Stimulated activated CD4-positive, alpha-beta T cell treated with anti-CD3 and anti-CD28 coated beads, Interleukin-12 subunit alpha, Interleukin-12 subunit beta, amount 100 ng/mL, for 4 hours (primary cell): Measurements from ENCODE around the gene KIRREL3.

Experiments used
- DNase-seq: peaks from one replicate; pipeline ENCODE4 v3.0.0-alpha.2; 2020

Gene KIRREL3

DNA sequence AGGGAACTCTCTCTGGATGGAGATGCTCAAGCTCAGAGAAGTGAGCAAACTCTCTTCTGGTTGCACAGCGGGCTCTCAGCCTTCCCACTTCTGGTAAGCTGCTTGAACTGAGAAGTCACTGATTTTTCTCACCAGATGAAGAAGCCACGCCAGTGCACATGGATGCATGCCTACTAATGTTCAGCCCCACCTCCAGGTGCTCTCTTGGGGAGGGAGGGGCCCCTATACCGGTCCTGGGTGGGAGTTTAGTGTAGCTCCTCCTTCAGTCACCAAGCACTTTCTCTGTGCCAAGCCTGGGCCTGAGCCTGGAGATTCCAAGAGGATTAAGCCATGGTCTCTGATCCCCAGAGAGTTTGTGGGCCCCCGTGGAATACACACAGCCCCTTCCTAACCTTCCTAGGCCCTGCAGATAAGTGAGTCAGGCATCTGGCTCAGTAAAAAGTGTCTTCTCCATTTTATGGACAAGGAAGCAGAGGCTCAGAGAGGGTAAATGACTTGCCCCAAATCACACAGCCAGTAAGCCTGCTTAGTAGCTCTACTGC is 502.9 kb downstream of the KIRREL3 start:
- no peak for DNase-seq

DNA sequence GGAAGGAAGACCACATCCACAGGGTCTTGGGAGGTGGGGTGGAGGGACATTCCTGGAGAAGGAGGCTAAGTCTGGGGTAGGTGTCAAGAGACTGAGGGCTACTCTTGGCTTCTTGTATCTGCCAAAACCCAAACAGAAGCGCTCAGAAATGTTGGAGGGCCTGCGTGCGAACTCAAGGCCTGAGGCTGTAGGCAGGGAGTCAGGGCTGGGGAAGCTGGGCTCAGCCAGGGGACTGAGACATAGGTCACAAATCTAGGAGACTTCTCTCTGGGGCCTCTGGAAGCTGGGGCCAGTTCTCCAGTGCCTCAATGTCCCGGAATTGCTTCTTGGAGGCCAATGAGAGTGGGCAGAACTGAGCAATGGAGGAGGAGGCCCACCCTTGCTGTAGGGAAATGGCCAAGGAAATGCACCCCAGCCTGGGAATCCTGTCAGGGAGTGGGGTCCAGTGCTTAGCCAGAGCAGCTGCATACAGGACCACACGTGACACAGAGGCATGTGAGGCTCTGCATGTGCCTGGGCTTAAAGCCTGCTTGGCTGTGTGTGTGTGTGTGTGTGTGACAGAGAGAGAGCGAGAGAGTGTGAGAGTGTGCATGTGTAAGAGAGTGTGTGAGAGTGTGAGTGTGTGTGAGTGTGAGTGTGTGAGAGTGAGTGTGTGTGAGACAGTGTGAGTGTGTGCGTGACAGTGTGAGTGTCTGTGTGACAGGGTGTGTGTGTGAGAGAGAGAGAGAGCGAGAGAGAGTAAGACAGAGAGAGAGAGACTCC is 503.8 kb downstream of the KIRREL3 start:
- DNase-seq = no peak

DNA sequence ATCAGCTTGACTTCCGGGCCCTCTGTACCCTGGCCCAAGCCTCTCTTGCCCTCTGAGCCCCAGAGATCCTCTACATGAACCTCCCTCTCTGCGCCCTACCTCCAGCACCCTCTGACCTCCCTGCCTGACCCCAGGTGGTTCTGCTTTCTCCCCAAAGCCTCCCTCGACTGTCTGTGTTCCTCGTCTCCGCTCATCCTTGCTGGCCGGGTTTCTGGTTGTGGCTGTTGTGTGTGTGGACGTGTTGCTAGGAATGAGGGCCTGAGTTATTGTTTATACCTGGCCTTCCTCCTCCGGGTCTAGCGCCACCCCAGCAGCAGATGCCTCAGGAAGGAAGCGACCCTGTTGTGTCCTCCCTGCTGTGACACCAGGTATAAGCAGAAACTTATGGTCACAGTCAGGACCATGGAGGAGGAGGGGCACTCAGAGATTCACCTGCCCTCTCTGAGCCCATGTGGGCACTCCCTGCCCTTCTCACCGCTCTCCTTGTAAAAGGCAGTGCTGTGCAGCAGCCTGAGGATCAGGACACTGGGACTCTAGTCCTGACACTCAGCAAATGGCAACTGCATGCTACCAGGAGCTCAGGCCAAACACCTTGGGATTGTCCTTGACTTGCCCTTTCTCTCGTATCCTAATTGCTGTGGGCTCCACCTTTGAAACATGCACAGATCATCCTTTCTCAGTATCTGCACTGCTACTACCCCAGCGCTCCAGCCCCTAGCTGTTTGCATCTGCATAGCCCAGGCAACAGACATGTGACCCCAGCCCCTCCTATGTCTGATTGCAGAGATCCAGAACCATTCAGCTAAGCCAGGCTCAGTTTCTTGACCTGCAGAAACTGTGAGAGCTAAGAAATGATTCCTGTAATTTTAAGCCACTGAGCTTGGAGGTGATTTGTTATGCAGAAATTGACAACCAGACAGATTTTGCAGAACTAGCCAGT is 505.0 kb downstream of the KIRREL3 start:
- no peak for DNase-seq

DNA sequence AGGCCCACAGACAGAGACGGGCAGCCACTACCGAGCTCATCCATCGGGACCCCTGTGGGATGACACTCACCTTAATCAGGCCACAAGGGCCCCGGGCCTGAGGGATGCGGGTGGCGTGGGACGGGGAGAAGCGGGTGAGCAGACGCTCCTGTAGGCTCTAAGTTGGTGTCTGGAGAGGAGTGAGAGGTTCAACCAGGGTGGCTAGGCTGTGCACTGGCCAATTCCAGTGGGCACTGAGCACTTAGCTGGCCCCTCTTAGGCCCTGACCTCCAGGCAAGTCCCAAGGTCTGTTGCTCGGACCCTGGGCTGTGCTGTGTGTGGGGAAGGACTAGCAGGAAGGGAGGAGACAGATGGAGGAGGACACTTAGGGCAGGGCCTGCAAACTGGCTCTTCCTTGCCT is 505.7 kb downstream of the KIRREL3 start:
- no peak for DNase-seq

DNA sequence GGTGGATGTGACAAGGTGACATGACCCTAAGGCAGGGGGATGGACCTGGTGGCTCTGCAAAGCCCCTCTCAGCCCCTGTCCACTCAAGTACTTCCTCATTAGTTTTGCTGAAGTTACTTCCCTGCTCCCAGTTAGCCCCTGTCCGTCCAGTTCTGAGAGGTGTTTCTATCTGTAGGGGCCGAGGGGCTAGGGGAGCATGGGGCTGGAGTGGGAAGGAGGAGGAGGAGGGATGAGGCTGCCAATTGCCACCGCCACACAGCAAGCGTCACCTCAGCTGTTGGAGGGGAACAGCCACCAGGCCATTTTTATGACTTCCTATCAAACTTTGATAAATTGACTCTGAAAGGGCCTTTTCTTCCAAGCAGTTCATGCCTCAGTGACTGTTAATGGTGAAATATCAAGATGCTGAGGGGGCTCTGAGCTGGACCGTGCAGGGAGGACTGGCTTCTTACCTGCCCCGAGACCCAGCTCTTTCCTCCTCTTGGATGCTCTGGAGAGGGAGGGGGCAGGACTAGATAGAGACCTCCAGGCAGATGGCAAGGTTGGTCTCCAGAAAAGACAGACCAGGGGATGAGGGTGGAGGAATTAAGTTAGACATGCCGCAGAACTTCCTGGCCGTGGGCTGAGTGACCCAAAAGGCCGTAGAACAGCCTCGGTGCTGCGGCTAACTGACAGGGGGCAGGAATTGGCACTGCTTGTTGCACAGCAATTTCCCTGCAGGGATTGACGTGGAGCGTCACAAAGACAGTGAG is 508.1 kb downstream of the KIRREL3 start:
- DNase-seq = no peak

DNA sequence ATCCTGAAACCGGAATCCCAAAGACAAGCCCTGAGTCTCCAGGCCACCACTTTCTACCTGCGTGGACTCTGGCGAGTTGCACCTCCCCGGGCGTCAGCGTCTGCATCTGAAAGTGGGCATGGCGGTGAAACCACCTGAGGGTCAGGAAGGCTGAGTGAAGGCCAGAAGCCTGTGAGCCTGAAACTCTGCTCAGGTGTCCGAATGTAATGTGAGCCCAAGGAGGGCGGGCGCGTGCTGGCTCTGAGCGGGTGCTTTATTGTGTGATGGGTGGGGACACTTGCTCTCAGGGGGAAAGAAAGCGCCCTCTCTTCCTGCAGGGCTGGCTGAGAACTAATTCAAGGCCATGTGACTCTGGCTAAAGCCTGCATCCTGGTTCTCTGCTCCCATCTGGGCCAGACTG is 509.5 kb downstream of the KIRREL3 start:
- DNase-seq = no peak

DNA sequence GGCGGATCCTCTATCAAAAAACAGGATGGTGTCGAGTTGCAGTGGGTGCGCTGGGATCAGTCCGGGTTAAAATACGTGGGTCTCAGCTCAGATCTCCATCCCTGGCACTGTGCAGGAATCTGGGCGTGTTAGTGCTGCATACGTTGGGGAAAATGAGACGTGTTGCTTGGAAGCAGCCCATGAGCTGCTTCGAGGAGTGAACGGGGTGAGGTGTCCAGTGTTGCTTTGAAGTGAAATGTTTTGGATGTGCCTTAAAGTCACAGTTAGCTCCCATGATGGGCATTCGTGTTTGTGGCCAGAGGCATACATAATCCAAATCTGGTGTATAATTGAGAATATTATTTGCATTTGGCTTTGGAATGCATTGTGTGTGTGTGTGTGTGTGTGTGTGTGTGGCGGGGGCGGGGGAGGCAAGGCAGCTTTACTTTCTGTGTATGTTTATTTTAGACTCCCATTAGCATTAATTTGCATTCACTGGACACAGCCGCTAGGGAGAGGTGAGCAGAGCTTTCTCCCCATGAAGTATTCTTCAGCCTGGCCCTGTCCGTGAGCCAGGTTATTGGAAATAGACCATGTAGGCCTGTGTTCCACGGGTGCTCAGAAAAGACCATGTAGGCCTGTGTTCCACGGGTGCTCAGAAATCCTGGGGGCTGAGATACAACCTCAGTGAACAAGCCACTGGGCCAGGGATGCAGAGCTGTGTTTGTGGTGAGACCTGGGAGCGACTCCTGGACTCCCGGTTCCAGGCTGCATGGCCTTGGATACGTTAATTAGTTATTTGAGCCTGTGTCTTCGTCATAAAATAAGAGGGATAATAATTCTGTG is 510.5 kb downstream of the KIRREL3 start:
- DNase-seq = no peak

DNA sequence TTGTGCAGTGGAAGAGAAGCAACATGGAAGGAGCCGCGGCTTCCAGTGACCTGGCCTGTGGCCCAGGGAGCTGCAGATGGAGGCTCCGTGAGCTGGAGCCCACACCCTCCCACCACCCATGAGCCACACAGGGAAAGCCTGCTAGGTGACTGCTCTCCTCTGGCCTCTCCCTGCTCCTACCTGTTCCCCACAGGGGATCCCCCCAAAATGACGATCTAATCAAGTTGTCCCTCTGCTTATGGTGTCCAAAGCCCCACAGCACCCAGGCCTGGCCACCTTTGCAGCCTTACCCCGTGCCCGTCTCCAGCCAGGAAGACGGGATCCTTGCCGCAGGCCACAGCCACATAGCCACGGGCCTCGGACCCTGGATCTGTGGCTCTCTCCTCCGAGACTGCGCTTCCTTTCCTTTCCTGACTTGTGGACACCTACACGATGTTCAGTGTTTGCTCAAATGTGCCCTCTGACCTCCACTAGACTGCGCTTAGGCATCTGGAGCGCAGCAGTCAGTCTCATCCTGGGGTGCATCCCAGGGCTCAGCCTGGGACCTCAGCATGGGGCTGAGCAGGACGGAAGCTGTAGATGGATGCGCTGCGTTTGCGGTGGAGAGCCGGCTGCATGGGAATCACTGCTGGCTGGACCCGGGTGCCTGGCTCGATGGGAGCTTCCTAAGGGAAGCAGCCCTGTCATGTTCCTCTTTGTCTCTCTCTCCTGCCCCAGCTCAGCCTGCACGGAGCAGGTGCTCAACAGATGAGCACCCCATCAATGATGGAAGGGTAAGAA is 511.8 kb downstream of the KIRREL3 start:
- no peak for DNase-seq

DNA sequence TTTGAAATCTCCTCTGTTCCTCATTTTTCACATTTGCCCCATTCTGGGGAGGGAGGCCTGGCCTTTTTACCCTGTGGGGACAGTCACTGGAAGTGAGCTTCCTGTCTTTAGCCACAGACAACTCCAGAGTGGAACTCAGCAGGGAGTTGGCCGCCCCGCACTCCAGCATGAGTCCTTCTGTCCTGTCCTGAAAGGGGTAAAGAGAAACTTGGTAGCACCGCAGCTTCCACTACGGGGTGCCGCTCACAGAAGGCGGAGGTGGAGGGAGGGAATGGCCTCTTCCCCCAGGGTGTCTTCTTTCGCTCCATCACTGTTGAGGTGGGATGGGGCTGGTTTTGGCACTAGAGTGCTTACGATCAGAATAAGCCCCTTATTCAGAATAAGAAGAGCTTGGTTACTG is 512.9 kb downstream of the KIRREL3 start:
- no peak for DNase-seq

DNA sequence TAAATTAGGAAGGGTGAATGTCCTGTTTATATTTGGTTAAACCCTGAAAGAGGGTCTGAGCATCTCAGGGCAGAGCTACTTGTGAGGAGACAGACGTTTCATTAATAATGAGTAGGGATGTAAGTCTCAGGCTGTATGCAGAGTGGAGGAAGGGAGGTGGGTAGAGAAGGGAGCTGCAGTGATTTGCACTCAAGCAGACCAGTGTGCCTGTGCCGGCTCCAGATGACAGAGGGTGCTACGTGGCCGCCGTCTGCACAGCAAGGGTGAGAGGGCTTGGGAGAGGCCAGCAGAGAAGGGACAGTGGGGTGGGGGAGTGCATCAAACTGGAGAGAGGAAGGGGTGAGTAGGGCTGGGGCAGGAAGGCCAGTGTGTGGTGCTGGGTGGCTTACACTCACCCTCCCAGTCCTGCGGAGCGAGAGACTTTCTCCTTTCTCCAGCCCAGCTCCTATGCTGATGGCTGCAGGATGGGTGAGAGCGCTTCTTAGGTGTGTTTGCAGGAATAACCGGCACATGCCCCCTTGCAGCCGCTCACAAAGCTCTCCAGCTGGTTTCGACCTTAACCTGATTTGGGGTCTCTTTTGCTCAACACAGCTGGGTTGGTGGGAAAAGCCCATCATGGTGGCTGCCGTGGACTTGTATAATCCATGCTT is 514.5 kb downstream of the KIRREL3 start:
- DNase-seq = no peak

DNA sequence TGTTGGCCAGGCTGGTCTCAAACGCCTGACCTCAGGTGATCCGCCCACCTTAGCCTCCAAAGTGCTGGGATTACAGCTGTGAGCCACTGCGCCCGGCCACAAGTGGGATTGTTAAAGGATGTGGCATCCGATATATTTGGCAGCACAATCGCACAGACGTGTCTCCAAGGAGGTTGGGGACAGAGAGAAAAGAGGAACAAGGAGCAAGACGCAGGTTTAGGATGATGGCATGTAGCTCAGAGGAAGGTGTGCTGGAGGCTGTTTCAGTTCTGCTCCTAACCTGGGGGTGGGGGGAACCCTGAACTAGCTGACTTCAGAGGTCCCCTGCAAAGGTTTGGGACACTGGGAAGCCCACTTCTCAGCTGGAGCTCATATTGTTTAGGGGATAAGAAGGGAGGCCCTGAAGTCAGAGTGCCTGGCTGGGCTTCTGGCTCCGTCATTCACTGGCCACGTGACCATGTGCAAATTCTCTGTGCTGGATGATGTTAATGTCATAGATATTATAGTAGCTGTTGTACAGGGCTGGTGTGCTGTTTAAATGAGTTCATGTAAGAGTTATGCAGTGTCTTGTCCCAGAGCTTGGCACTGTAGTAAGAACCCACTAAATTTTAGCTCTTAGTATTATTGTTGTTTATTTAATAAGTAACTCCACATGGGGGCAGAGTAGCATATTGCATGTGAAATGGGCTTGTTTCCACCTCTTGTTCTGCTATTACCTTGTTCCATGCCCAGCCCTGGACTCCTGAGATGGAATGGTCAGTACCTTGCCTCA is 515.4 kb downstream of the KIRREL3 start:
- DNase-seq = no peak

DNA sequence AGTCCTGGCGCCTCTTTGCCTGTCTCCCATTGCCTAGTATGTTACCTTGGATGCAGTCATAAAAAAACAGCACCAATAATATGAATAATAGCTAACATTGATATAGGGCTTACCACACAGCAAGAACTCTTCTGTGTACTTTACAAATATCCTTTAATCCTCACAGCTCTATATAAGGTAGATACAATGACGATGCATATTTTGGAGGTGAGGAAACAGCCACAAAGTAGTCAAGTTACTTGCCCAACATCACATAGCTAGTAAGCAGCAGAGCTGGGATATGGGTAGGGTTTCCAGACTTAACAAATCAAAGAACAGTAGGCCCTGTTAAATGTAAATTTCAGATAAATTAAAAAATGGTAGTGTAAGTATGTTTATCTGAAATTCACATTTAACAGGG is 516.3 kb downstream of the KIRREL3 start:
- no peak for DNase-seq

DNA sequence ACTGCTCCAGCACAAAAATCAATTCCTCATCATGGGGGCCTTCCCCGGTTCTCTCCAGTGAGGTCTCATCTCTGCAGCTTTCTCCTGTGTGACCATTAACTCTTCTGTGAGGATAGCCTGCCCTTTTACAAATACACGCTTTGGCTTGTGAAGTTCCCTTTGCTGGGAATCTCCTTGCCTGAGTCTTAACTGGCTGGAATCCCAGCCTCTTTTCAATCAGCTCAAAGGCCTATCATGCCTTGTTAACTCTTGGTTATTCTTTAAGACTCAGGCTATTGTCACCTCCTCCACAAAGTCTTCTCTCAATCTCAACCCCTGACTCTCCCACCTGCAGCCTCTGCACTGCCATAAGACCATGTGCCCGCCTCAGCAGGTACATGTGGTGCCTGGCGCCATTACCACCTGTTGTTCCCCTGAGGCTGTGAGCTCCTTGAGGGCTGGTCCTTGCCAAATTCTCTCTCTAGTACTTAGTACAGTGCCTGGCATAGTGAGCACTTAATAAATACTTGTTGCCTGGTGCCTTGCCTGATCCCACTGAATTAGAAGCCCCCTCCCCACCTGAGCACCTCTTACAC is 516.9 kb downstream of the KIRREL3 start:
- DNase-seq = no peak

DNA sequence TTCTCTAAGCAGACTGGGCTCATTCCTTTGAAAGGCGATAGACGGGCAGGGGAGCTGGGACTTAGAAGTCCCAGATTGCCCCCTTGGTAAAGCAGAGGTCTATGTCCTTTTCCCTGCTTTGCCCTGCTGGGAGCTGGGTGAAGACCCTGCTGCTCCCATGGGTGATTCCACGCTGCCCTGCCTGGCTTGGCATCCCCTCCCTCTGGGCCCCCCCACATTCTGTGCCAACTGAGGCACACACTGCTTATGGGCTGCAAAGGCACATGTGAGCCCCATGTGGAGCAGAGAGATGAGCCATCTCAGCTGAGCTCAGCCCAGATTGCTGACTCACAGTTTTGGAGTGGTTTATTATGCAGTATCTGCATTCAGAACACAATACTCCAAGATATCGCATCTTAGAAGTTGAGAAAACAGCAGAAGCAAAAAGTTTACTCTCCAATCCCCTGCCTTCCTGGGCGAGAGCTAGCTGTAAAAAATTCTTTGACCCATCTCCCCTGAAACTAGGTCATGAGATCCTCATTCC is 517.9 kb downstream of the KIRREL3 start:
- no peak for DNase-seq

DNA sequence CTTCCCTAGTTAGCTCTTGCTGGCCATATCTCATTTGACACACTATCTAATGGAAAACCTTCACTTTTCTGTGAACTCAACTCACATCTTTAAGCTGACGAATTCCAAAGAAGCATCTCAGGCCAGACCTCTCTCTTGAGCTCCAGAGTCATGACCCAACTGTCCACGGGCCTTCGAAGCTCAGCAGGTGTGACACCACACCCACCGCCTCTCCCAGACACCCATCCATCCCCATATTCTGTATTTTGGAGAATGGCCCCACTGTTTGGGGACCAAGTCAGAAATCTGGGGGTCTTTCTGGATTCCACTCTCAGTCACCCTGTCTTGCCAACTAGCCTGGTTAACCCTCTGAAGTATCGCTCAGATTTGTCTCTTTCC is 519.3 kb downstream of the KIRREL3 start:
- no peak for DNase-seq

DNA sequence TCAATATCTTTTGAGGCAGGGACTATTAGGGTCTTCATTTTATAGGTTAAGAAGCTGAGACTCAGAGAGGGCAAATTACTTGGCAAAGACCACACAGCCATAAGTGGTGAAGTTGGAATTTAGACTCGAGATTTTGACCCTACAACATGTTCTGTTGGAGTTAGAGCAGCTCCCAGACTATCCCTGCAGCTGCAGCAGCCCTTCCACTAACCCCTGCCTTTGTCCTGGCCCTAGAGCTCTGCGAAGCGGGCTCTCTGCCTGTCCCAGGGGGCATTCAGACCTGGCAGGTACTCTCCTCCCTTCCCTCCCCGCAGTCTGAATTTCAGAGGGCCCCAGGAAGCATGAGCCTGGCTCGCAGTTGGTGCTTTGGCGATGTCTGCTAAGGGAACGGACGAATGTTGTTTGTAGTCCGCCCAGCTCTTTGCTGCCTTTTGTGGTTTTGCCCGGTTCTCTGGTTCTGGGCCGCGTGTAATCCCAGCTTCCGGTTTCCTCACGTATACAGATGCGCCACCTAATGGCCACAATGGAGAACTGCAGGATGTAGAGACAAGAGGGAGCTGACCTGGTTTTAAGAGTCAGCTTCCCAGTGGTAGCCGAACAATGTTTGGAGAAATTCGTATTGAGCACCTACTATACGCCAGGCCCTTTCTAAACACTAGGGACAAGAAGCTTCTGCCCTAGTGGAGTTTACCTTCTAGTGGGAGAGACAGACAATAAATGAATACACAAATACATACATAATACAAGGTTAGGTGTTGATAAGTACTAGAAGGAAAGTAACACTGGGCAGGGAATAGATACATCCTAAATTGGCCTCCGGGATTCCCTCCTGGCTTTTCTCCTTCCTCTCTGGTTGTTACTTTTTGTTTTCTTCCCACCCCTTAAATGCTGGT is 519.9 kb downstream of the KIRREL3 start:
- DNase-seq = peak; percentile 57

DNA sequence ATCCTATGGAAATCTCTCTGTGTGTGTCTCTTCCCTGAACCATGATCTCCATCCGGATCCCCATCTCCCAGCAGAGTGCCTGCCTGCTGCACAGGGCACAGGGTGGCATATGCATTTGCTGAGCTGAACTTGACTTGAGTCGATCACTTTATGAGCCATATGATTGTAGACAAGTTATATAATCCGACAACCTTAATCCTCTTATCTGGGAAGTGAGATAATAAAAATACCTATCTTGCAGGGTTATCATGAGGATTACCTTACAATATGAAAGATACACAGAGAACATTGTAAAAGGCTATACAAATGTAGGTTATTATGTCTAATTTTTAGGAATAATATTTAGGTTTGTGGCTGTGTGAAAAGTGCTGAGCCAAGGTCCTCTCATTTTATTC is 520.6 kb downstream of the KIRREL3 start:
- DNase-seq = no peak

DNA sequence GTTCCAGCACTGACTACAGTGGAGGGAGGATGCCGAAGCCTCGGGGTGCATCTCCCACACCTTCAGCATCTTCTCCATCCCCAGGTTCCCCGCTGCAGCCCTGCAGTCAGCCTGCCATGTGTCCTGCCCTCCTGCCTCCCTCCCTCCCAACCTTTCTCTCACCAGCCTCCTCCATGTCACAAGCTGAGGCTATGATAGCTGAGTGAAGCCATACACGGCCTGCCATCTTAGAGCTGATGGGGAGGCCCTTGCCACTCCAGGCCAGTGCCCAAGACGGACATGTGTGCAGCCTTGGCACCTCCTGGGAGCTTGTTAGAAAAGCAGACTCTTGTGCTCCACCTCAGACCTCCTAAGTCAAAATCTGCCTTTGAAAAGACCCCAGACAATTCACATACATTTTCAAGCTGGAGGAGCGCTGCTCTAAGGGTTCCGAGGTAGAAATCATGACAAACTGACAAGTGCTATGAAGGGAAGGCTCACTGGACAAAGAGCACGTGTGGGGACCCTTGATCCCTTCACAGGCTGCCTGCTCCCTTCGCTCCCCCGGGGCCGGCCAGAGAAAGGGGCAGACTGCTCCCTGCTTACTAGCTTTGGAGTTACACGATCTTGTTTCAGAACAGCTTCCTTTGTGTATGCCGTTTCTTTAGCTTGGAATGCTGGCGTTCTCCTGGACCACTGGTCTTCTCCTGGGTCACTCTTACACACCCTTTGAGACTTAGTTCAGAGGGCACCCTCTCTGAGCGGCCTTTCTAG is 521.2 kb downstream of the KIRREL3 start:
- DNase-seq = no peak
